DOHH2 (cell line): Measurements from ENCODE around the gene SYNDIG1.

ENCODE experiments used
- H3F3A ChIP-seq: fragments of 200-600 bp; sonication (generic), shearing (Covaris generic); 2 replicates; pipeline ENCODE4 v1.6.0; 2016; ENCODE audit warnings: antibody characterized with exemption, mild to moderate bottlenecking; ENCODE audit not compliant: control insufficient read depth, insufficient read depth
- H3K27ac ChIP-seq: fragments of 200-600 bp; sonication (generic); 2 replicates; pipeline ENCODE4 v1.5.1; 2014; ENCODE audit warnings: low read depth, mild to moderate bottlenecking, low read length, moderate library complexity
- H3K27me3 ChIP-seq: fragments of 200-600 bp; sonication (generic); 2 replicates; pipeline ENCODE4 v1.6.1; 2014; ENCODE audit warnings: mild to moderate bottlenecking, low read length, mixed read lengths; ENCODE audit not compliant: control insufficient read depth
- H3K36me3 ChIP-seq: fragments of 200-600 bp; sonication (generic); 2 replicates; pipeline ENCODE4 v1.6.1; 2014; ENCODE audit warnings: mild to moderate bottlenecking, low read length, moderate library complexity, mixed read lengths; ENCODE audit not compliant: control insufficient read depth
- H3K4me1 ChIP-seq: fragments of 200-600 bp; sonication (generic); 2 replicates; pipeline ENCODE4 v1.6.1; 2014; ENCODE audit warnings: mild to moderate bottlenecking, low read length, mixed read lengths; ENCODE audit not compliant: control insufficient read depth
- H3K4me2 ChIP-seq: fragments of 200-600 bp; sonication (generic); 2 replicates; pipeline ENCODE4 v1.6.0; 2014; ENCODE audit warnings: mild to moderate bottlenecking, low read length, moderate library complexity
- H3K4me3 ChIP-seq: fragments of 200-600 bp; sonication (generic); 2 replicates; pipeline ENCODE4 v1.5.1; 2014; ENCODE audit warnings: mild to moderate bottlenecking, low read length, mixed read lengths
- H3K79me2 ChIP-seq: fragments of 200-600 bp; sonication (generic); 2 replicates; pipeline ENCODE4 v1.6.1; 2014; ENCODE audit warnings: mild to moderate bottlenecking, low read length, mixed read lengths; ENCODE audit not compliant: control insufficient read depth
- H3K9me2 ChIP-seq: fragments of 200-600 bp; sonication (generic); replicated peaks from 2 replicates; pipeline ENCODE4 v1.6.1; 2014; ENCODE audit warnings: mild to moderate bottlenecking, low read length, mixed read lengths; ENCODE audit not compliant: control insufficient read depth
- H3K9me3 ChIP-seq: fragments of 200-600 bp; sonication (generic); 2 replicates; pipeline ENCODE4 v1.6.1; 2014; ENCODE audit warnings: antibody characterized with exemption, low read length, mixed read lengths; ENCODE audit not compliant: control insufficient read depth, insufficient read depth
- H4K20me1 ChIP-seq: fragments of 200-600 bp; sonication (generic); 2 replicates; pipeline ENCODE4 v1.6.0; 2014; ENCODE audit warnings: low read depth, mild to moderate bottlenecking, antibody characterized with exemption, low read length, moderate library complexity; ENCODE audit not compliant: control insufficient read depth, insufficient read depth
- EZH2phosphoT487 ChIP-seq: fragments of 200-600 bp; sonication (generic); IDR thresholded peaks from 2 replicates; pipeline ENCODE4 v1.6.1; 2017; ENCODE audit warnings: borderline replicate concordance, mild to moderate bottlenecking, antibody characterized with exemption, low read length, moderate library complexity, mixed read lengths
- TF ChIP-seq, protein P1 (sequence below): fragments of 200-600 bp; sonication (generic); IDR thresholded peaks from one replicate; pipeline ENCODE4 v1.5.1; 2014; ENCODE audit warnings: antibody characterized with exemption, mild to moderate bottlenecking, low read depth, low read length; ENCODE audit not compliant: poor library complexity, severe bottlenecking

SYNDIG1 gene

GRCh38 chr20:24678351-24679106 is 209.1 kb downstream of the SYNDIG1 start:
- H3K36me3 ChIP-seq, result no peaks in the 10 kb centered on the region
- H3K4me3 ChIP-seq, result no peak overlapping the region
- no peaks in the 10 kb centered on the region for H3K27me3 ChIP-seq
- H3K9me2 ChIP-seq, result no peaks in the 10 kb centered on the region
- H3K4me1 ChIP-seq, result no peaks in the 10 kb centered on the region
- no peak for TF ChIP-seq EZH2phosphoT487
- TF ChIP-seq, protein P1, sequence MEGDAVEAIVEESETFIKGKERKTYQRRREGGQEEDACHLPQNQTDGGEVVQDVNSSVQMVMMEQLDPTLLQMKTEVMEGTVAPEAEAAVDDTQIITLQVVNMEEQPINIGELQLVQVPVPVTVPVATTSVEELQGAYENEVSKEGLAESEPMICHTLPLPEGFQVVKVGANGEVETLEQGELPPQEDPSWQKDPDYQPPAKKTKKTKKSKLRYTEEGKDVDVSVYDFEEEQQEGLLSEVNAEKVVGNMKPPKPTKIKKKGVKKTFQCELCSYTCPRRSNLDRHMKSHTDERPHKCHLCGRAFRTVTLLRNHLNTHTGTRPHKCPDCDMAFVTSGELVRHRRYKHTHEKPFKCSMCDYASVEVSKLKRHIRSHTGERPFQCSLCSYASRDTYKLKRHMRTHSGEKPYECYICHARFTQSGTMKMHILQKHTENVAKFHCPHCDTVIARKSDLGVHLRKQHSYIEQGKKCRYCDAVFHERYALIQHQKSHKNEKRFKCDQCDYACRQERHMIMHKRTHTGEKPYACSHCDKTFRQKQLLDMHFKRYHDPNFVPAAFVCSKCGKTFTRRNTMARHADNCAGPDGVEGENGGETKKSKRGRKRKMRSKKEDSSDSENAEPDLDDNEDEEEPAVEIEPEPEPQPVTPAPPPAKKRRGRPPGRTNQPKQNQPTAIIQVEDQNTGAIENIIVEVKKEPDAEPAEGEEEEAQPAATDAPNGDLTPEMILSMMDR, result no peak
- no peaks in the 10 kb centered on the region for H3F3A ChIP-seq
- H3K9me3 ChIP-seq, result no peaks in the 10 kb centered on the region
- no peak overlapping the region for H3K27ac ChIP-seq
- no peaks in the 10 kb centered on the region for H4K20me1 ChIP-seq
- no peaks in the 10 kb centered on the region for H3K79me2 ChIP-seq
- no peak overlapping the region for H3K4me2 ChIP-seq

DNA sequence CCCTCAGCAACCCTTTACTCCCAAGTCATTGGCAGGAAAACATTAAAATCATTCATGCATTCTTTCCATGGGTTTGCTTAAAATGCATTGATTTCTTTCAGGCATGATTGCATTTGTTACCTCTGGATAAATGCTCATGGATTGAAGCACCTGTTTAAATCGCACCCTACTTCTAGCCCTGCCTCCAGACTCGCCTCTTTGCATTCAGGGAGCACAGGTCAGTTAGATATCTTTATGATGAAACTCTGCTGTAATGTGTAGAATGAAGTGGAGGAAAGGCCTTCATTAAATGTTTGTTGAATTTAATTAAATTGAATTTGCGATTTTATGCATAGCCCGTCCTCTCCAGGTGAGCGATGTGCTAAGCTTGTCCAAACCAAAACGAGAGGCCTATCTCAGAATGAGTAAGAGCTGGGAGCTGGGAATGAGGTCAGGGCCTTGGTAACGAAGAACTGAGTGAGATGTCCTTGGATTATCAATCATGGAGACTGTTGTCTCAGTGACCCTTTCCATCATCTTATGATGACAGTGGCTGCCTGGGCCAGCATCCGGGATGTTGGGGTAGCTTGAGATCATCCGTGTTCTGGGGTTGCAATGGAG is 210.1 kb downstream of the SYNDIG1 start:
- TF ChIP-seq EZH2phosphoT487, result no peak
- TF ChIP-seq, protein P1, result no peak
- Histone ChIP-seq H3K4me1 (no peaks in the 10 kb centered on the region), H4K20me1 (no peaks in the 10 kb centered on the region), H3K36me3 (no peaks in the 10 kb centered on the region), H3K9me2 (no peaks in the 10 kb centered on the region), H3K27me3 (no peaks in the 10 kb centered on the region), H3K27ac (no peak overlapping the region), H3K4me2 (no peak overlapping the region), H3K9me3 (no peaks in the 10 kb centered on the region), H3K4me3 (no peak overlapping the region), H3F3A (no peaks in the 10 kb centered on the region), H3K79me2 (no peaks in the 10 kb centered on the region)

DNA sequence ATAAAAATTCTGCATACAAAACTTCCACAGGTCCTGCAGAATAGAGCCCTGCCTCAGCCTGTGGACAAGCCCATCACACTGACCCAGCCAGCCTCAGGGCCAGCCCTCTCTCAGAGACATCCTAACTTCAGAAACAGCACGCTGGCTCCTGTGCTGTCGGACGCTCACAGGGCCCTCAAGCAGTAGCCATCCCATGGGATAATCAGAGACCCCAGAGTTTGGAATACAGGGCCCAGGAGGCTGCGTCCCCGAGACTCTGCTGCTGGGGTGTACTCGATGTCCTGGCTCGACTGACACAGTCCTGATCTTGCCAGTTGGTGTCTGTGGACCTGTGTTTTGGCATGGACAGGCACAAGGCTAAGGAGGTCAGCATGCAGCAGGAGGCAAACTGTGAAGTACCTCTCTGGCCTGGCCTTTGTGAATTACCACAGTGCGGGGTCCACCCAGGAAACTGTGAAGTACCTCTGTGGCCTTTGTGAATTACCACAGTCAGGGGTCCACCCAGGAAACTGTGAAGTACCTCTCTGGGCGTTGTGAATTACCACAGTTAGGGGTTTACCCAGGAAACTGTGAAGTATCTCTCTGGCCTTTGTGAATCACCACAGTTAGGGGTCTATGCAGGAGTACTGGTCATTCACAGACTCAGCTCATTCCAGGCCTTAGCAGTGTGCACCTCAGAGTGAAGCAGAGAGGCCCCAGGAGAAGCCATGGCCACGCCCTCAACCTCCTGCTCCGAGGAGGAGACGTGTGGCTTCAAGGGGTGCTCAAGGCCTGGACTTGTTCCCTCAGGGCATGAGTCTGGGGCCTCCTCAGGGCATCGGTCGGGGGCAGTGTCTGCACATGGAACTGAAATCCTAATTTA is 212.4 kb downstream of the SYNDIG1 start:
- Histone ChIP-seq H3K27me3 (no peaks in the 10 kb centered on the region), H3K4me1 (no peaks in the 10 kb centered on the region), H3K9me3 (no peaks in the 10 kb centered on the region), H3K36me3 (no peaks in the 10 kb centered on the region), H3F3A (no peaks in the 10 kb centered on the region), H3K4me2 (no peak overlapping the region), H3K79me2 (no peaks in the 10 kb centered on the region), H4K20me1 (no peaks in the 10 kb centered on the region), H3K27ac (no peak overlapping the region), H3K9me2 (no peaks in the 10 kb centered on the region), H3K4me3 (no peak overlapping the region)
- TF ChIP-seq, protein P1, result no peak
- TF ChIP-seq EZH2phosphoT487, result no peak
